HCT116 (cell line): ENCODE measurements around the gene CACNA1C.

Experiments
- EGR1 ChIP-seq: IDR thresholded peaks from 2 replicates; pipeline ENCODE4 v1.6.1; 2012; ENCODE audit warnings: low read depth
- EZH2 ChIP-seq: fragments of 200-600 bp; sonication (generic); IDR thresholded peaks from 2 replicates; pipeline ENCODE4 v1.6.1; 2017; ENCODE audit warnings: antibody characterized with exemption, mixed run types
- FOSL1 ChIP-seq: IDR thresholded peaks from 2 replicates; pipeline ENCODE4 v1.6.1; 2012; ENCODE audit warnings: low read depth
- JUND ChIP-seq: IDR thresholded peaks from 2 replicates; pipeline ENCODE4 v1.6.1; 2012
- POLR2A ChIP-seq: IDR thresholded peaks from 2 replicates; pipeline ENCODE4 v1.7.0; 2011; ENCODE audit warnings: borderline replicate concordance; ENCODE audit not compliant: insufficient read depth, insufficient read length; ENCODE audit errors: extremely low read depth
- POLR2AphosphoS5 ChIP-seq: IDR thresholded peaks from 2 replicates; pipeline ENCODE4 v1.6.1; 2011; ENCODE audit warnings: mild to moderate bottlenecking, low read depth, low read length, moderate library complexity
- SP1 ChIP-seq: IDR thresholded peaks from 2 replicates; pipeline ENCODE4 v1.6.1; 2012; ENCODE audit warnings: low read depth
- YY1 ChIP-seq: IDR thresholded peaks from 2 replicates; pipeline ENCODE4 v1.6.1; 2011; ENCODE audit warnings: low read length, low read depth, moderate library complexity, mild to moderate bottlenecking; ENCODE audit not compliant: insufficient replicate concordance; ENCODE audit errors: extremely low read depth
- ZNF274 ChIP-seq: fragments of 200-500 bp; sonication (Bioruptor generic); IDR thresholded peaks from 2 replicates; pipeline ENCODE4 v1.6.1; 2014; ENCODE audit warnings: mild to moderate bottlenecking, low read depth, low read length, inconsistent platforms
- TF ChIP-seq, protein P1 (sequence below), 3 experiments: fragments of 200-600 bp in 1 of 3; sonication (generic) in 1 of 3; IDR thresholded peaks in 2 of 3; conservative IDR thresholded peaks in 1 of 3; 2 replicates each; pipeline ENCODE4 v1.5.1; 2012 to 2017; ENCODE audit warnings: low read depth in 2 of 3, low read length in 2 of 3, antibody characterized with exemption in 1 of 3, borderline replicate concordance in 1 of 3, control low read depth in 1 of 3, mild to moderate bottlenecking in 1 of 3, mixed read lengths in 1 of 3, mixed run types in 1 of 3, moderate library complexity in 1 of 3; ENCODE audit not compliant: insufficient read depth in 1 of 3
- TF ChIP-seq, protein P2 (sequence below): IDR thresholded peaks from 2 replicates; pipeline ENCODE4 v1.6.1; 2012

DNA sequence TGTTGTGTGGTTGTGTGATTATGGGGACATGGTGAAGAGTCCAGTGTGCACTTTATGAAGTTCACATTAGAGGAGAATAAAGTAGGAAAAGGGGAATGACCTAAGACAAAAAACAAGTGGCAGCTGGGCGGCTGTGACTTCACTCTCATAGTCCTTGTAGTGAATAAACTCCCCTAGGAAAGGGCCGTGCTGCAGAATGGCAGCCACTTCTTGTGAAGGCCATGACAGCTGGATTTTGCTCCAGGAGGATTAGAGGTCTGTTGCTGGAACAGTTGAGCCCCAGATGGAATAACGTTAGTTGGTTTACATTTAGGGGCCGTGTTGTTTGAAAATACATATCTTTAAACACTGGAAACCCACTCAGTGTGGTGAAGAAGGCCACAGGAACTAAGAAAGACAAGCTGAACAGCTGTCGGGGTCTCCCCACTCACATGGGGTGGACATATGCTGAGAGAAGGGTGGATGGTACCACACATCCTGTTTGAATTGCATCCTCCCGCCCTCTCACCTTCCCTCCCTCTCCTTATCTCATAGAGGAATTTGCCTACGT is 276.9 kb downstream of the CACNA1C start:
- TF ChIP-seq, protein P1, sequence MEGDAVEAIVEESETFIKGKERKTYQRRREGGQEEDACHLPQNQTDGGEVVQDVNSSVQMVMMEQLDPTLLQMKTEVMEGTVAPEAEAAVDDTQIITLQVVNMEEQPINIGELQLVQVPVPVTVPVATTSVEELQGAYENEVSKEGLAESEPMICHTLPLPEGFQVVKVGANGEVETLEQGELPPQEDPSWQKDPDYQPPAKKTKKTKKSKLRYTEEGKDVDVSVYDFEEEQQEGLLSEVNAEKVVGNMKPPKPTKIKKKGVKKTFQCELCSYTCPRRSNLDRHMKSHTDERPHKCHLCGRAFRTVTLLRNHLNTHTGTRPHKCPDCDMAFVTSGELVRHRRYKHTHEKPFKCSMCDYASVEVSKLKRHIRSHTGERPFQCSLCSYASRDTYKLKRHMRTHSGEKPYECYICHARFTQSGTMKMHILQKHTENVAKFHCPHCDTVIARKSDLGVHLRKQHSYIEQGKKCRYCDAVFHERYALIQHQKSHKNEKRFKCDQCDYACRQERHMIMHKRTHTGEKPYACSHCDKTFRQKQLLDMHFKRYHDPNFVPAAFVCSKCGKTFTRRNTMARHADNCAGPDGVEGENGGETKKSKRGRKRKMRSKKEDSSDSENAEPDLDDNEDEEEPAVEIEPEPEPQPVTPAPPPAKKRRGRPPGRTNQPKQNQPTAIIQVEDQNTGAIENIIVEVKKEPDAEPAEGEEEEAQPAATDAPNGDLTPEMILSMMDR (IDR thresholded peaks at IDR 0.05 in 2 of 3, conservative IDR thresholded peaks at IDR 0.05 in 1 of 3; ENCODE audit: borderline replicate concordance in 1 of 3, insufficient read depth in 1 of 3, low read depth in 2 of 3, low read length in 2 of 3) = no peak
- TF ChIP-seq POLR2A (no peak), YY1 (no peak), FOSL1 (no peak), ZNF274 (no peak), JUND (no peak), SP1 (no peak), POLR2AphosphoS5 (no peak), EZH2 (no peak), EGR1 (no peak)
- TF ChIP-seq, protein P2, sequence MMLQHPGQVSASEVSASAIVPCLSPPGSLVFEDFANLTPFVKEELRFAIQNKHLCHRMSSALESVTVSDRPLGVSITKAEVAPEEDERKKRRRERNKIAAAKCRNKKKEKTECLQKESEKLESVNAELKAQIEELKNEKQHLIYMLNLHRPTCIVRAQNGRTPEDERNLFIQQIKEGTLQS = no peak
